ENCODE results near the gene TPCN1. TPM values are rescaled to one million over a fixed set of nuclear protein-coding genes. Genes with fewer than 3 reads are reported as not detected.
A peak's percentile ranks its signal among the peaks of the same experiment; 100 is the strongest.

Gene TPCN1
- total RNA-seq, 3 donors from 2014 or later, result 17.5 to 23.7 (median 20.8) TPM

- Mint-ChIP-seq H3K4me3 (no peak overlapping the region), H3K36me3 (ENCODE audit: insufficient read depth) (peaks cover 12% of the 10 kb centered on the region), H3K27me3 (ENCODE audit: low read depth) (no peaks in the 10 kb centered on the region), H3K9me3 (no peaks in the 10 kb centered on the region), H3K4me1 (ENCODE audit: low read depth) (peaks cover 47% of the 10 kb centered on the region)
- DNase-seq (no peak), ATAC-seq (no peak)
These were observed 5.7 kb downstream of the TPCN1 start for GRCh38 chr12:113226696-113227568.

- peaks cover 45% of the 10 kb centered on the region for H3K4me1 Mint-ChIP-seq (ENCODE audit: low read depth)
- no peak for DNase-seq
- no peak overlapping the region for H3K4me3 Mint-ChIP-seq
- no peaks in the 10 kb centered on the region for H3K9me3 Mint-ChIP-seq
- peaks cover 12% of the 10 kb centered on the region for H3K36me3 Mint-ChIP-seq (ENCODE audit: insufficient read depth)
- ATAC-seq, result no peak
- H3K27me3 Mint-ChIP-seq (ENCODE audit: low read depth), result no peaks in the 10 kb centered on the region
These were observed 6.6 kb downstream of the TPCN1 start for GRCh38 chr12:113227686-113228391.

- Mint-ChIP-seq H3K36me3 (ENCODE audit: insufficient read depth) (peaks cover 14% of the 10 kb centered on the region), H3K27me3 (ENCODE audit: low read depth) (no peaks in the 10 kb centered on the region), H3K4me1 (ENCODE audit: low read depth) (peaks cover 47% of the 10 kb centered on the region), H3K4me3 (no peak overlapping the region), H3K9me3 (no peaks in the 10 kb centered on the region)
- ATAC-seq, result no peak
- no peak for DNase-seq
These were observed 7.2 kb downstream of the TPCN1 start for GRCh38 chr12:113228394-113229028.

DNA sequence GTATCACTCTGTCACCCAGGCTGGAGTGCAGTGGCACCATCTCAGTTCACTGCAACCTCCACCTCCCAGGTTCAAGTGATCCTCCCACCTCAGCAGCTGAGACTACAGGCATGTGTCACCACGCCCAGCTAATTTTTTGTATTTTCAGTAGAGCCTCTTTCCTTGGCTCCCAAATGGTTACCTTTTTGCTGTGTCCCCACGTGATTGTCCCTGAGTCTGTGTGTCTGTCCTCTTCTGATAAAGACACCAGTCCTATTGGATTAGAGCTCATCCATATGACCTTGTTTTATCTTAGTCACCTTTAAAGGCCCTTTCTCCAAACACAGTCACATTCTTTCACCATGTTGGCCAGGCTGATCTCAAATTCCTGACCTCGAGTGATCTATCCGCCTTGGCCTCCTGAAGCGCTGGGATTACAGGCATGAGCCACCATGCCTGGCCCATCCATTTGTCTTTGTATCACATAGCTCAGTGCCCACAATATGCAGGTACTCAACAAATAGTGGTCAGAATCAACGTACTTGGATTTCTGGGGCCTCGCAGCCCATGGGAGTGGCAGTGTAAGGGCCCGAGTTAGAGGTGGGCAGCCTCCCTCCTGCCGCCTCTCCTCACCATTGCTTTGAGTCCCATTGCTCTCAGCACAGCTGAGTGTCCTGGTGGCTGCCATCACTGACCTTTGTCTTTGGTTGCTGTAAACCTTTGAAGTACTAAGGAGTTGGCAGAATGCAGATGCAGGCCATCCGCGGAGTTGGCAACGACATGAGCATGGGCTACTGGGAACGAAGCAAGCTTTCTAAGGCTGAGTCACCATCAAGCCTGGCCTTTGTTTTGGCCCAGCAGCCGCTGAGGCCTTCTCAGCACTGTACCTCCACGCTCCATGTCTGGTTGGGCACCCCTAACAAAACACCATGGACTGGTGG lies 9.3 kb downstream of the TPCN1 start:
- ATAC-seq (peak in 1 of 2 donors; percentile 1), DNase-seq (no peak)
- Mint-ChIP-seq H3K9me3 (no peaks in the 10 kb centered on the region), H3K27me3 (ENCODE audit: low read depth) (no peaks in the 10 kb centered on the region), H3K4me1 (ENCODE audit: low read depth) (peaks cover 48% of the 10 kb centered on the region), H3K4me3 (peak overlapping the region; percentile 42), H3K36me3 (ENCODE audit: insufficient read depth) (peaks cover 15% of the 10 kb centered on the region)

DNA sequence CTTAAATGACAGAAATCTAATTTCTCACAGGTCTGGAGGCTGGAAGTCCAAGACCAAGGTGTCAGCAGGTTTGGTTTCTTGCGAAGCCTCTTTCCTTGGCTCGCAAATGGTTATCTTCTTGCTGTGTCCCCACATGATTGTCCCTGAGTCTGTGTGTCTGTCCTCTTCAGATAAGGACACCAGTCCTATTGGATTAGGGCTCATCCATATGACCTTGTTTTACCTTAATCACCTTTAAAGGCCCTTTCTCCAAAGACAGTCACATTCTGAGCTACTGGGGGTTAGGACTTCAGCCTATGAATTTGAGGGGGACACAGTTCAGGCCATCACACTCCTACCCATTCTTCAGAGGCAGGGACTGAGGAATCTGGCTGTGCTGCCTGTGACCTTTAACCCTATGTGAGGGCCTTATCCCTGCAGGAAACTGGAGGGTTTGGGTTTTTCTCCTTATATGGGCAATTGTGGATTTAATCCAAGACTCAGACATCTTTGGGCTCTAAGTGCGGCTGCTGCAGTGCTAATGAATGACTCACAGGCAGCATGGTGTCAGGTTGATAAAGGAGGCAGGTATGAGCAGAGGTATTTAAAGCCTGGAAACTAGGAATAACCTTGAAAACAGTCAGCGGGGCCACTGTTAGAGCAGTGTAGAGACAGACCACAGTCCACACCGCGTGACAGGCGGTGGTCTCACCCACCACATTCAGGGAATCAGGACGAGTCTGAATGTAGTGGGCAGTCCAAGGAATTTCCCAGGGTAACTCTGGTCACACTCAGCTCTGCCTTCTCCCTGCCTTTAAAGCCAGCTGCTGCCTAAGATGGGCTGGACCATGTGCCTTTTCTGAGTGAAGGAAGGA lies 10.2 kb downstream of the TPCN1 start:
- H3K4me1 Mint-ChIP-seq (ENCODE audit: low read depth), result peaks cover 51% of the 10 kb centered on the region
- no peak for ATAC-seq
- no peaks in the 10 kb centered on the region for H3K27me3 Mint-ChIP-seq (ENCODE audit: low read depth)

GRCh38 chr12:113232089-113232839 lies 11.0 kb downstream of the TPCN1 start:
- no peaks in the 10 kb centered on the region for H3K9me3 Mint-ChIP-seq
- ATAC-seq, result no peak
- peak overlapping the region; percentile 73 for H3K4me3 Mint-ChIP-seq
- peaks cover 21% of the 10 kb centered on the region for H3K36me3 Mint-ChIP-seq (ENCODE audit: insufficient read depth)
- no peaks in the 10 kb centered on the region for H3K27me3 Mint-ChIP-seq (ENCODE audit: low read depth)
- peaks cover 51% of the 10 kb centered on the region for H3K4me1 Mint-ChIP-seq (ENCODE audit: low read depth)
- DNase-seq, result no peak

More for the DNA sequence above, 10.2 kb downstream of the TPCN1 start:
- peaks cover 15% of the 10 kb centered on the region for H3K36me3 Mint-ChIP-seq (ENCODE audit: insufficient read depth)
- no peak for DNase-seq
- H3K9me3 Mint-ChIP-seq, result no peaks in the 10 kb centered on the region
- H3K4me3 Mint-ChIP-seq, result no peak overlapping the region

GRCh38 chr12:113232840-113233585 lies 11.7 kb downstream of the TPCN1 start:
- peaks cover 51% of the 10 kb centered on the region for H3K4me1 Mint-ChIP-seq (ENCODE audit: low read depth)
- peak; percentile 89 to 90 for ATAC-seq
- H3K4me3 Mint-ChIP-seq, result peak overlapping the region; percentile 73
- DNase-seq, result peak; percentile 63
- peaks cover 20% of the 10 kb centered on the region for H3K36me3 Mint-ChIP-seq (ENCODE audit: insufficient read depth)
- no peaks in the 10 kb centered on the region for H3K9me3 Mint-ChIP-seq
- H3K27me3 Mint-ChIP-seq (ENCODE audit: low read depth), result no peaks in the 10 kb centered on the region

DNA sequence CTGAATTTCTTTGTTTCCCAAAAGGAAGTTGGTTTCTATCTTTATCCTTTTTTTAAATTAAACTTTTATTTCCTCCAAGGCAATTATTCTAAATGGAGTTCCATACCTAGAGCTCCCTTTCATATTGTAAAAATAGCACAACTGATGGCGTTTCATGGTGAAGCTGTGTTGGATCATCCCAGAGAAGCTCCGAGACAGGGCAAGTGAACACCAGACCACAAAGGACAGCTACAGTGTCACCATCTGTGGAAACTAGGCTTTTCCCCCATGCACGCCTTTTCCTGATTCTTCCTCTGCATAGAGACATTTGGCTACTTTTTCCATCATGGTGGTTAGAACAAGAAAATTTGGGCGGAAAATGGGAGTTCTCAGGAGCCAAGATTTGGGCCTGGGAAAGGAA lies 12.7 kb downstream of the TPCN1 start:
- no peak for ATAC-seq
- Mint-ChIP-seq H3K9me3 (no peaks in the 10 kb centered on the region), H3K36me3 (ENCODE audit: insufficient read depth) (peaks cover 18% of the 10 kb centered on the region), H3K27me3 (ENCODE audit: low read depth) (no peaks in the 10 kb centered on the region), H3K4me1 (ENCODE audit: low read depth) (peaks cover 45% of the 10 kb centered on the region), H3K4me3 (no peak overlapping the region)
- DNase-seq, result no peak

GRCh38 chr12:113234483-113234882 lies 13.2 kb downstream of the TPCN1 start:
- Mint-ChIP-seq H3K4me3 (no peak overlapping the region), H3K9me3 (no peaks in the 10 kb centered on the region), H3K4me1 (ENCODE audit: low read depth) (peaks cover 44% of the 10 kb centered on the region), H3K36me3 (ENCODE audit: insufficient read depth) (peaks cover 20% of the 10 kb centered on the region), H3K27me3 (ENCODE audit: low read depth) (no peaks in the 10 kb centered on the region)
- ATAC-seq (no peak), DNase-seq (no peak)

- no peak for ATAC-seq
- DNase-seq, result no peak
- Mint-ChIP-seq H3K9me3 (no peaks in the 10 kb centered on the region), H3K27me3 (ENCODE audit: low read depth) (no peaks in the 10 kb centered on the region), H3K36me3 (ENCODE audit: insufficient read depth) (peaks cover 20% of the 10 kb centered on the region), H3K4me1 (ENCODE audit: low read depth) (peaks cover 40% of the 10 kb centered on the region), H3K4me3 (no peak overlapping the region)
These were observed 14.7 kb downstream of the TPCN1 start for GRCh38 chr12:113235976-113236375.

- H3K9me3 Mint-ChIP-seq, result no peaks in the 10 kb centered on the region
- no peaks in the 10 kb centered on the region for H3K27me3 Mint-ChIP-seq (ENCODE audit: low read depth)
- ATAC-seq, result no peak
- H3K36me3 Mint-ChIP-seq (ENCODE audit: insufficient read depth), result peaks cover 17% of the 10 kb centered on the region
- H3K4me3 Mint-ChIP-seq, result no peak overlapping the region
- no peak for DNase-seq
- H3K4me1 Mint-ChIP-seq (ENCODE audit: low read depth), result peaks cover 37% of the 10 kb centered on the region
These were observed 15.5 kb downstream of the TPCN1 start for GRCh38 chr12:113236539-113237399.
